BLaER1 treated with 17β-estradiol and CSF1 and Interleukin-3, amounts not matched to agents 10 nM and 100 nM (cell line): ENCODE data around the gene ATAD2B.
A peak's percentile ranks its signal among the peaks of the same experiment; 100 is the strongest.

Source experiments
- H3K27ac ChIP-seq, 11 experiments: shearing (Covaris generic); formaldehyde crosslinking; 2 replicates each; pipeline ENCODE4 v1.8.1; 2022
- H3K27me3 ChIP-seq, 11 experiments: shearing (Covaris generic); formaldehyde crosslinking; 2 replicates each; pipeline ENCODE4 v1.8.1; 2022
- H3K36me3 ChIP-seq, 11 experiments: shearing (Covaris generic); formaldehyde crosslinking; 2 replicates each; pipeline ENCODE4 v1.8.1; 2022
- H3K4me1 ChIP-seq, 10 experiments: shearing (Covaris generic); formaldehyde crosslinking; 2 replicates each; pipeline ENCODE4 v1.8.1; 2022
- H3K4me2 ChIP-seq, 11 experiments: shearing (Covaris generic); formaldehyde crosslinking; 2 replicates each; pipeline ENCODE4 v1.8.1; 2022
- H3K4me3 ChIP-seq, 10 experiments: shearing (Covaris generic); formaldehyde crosslinking; 2 replicates each; pipeline ENCODE4 v1.8.1; 2022
- H3K9ac ChIP-seq, 11 experiments: shearing (Covaris generic); formaldehyde crosslinking; 2 replicates each; pipeline ENCODE4 v1.8.1; 2022
- H3K9me3 ChIP-seq, 11 experiments: shearing (Covaris generic); formaldehyde crosslinking; replicated peaks in 1 of 11; 2 replicates each; pipeline ENCODE4 v1.8.1; 2022
- H4K20me1 ChIP-seq, 11 experiments: shearing (Covaris generic); formaldehyde crosslinking; 2 replicates each; pipeline ENCODE4 v1.8.1; 2022
- Cebpa-rat ChIP-seq, 11 experiments: shearing (Covaris generic); IDR thresholded peaks; 2 replicates each; pipeline ENCODE4 v1.8.1; 2022

ATAD2B gene

DNA sequence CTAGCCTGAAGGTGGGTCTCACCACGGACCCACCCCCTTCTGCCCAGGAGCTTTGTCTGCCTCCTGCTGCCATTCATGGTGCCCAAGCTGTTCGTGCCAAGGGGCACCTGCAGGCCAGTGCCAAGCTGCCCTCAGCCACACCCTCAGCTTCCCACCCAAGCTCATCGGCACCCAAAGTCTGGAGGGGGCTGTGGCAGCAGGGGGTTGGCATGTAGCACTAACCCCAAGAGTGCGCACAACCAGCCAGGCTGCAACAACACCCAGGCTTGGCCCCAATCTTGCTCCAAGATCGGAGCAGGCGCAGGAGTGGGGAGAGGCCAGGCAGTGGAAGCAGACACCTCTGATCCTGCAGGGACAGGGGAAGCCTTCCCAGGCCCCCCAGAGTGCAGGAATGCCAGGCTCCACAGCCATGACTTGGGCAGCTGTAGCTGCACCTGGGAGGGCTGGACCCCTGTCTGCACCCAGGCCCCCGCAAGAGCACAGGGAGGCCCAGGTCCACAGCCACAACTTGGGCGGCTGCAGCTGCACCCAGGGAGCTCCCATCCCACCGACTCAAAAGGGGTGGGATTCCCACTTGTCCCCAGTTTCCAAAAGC, 89.9 kb downstream of the ATAD2B start:
- no peak for TF ChIP-seq Cebpa-rat (IDR thresholded peaks at IDR 0.05)
- Histone ChIP-seq H3K4me1 (no peaks in the 10 kb centered on the region), H3K9ac (no peak overlapping the region), H3K4me2 (no peak overlapping the region), H4K20me1 (no peaks in the 10 kb centered on the region), H3K9me3 (peaks cover 31 to 54% (median 49%) of the 10 kb centered on the region in 11 experiments), H3K27ac (no peak overlapping the region), H3K4me3 (peak overlapping the region in 1 of 10 experiments; percentile 7; a peak in 2 of 20 replicates), H3K27me3 (no peaks in the 10 kb centered on the region), H3K36me3 (peaks cover 49 to 93% (median 61%) of the 10 kb centered on the region in 11 experiments)

- Histone ChIP-seq H3K27ac (no peak overlapping the region), H4K20me1 (peaks cover 0 to 3% (median 0%) of the 10 kb centered on the region in 11 experiments; a peak in 2 of 22 replicates), H3K4me3 (peak overlapping the region in 1 of 10 experiments; percentile 7; a peak in 1 of 20 replicates), H3K4me2 (no peak overlapping the region), H3K9ac (no peak overlapping the region), H3K4me1 (no peaks in the 10 kb centered on the region), H3K9me3 (peaks cover 29 to 50% (median 46%) of the 10 kb centered on the region in 11 experiments), H3K27me3 (no peaks in the 10 kb centered on the region), H3K36me3 (peaks cover 45 to 93% (median 56%) of the 10 kb centered on the region in 11 experiments)
- no peak for TF ChIP-seq Cebpa-rat (IDR thresholded peaks at IDR 0.05)
Observed at GRCh38 chr2:23836505-23836904, 90.4 kb downstream of the ATAD2B start.

DNA sequence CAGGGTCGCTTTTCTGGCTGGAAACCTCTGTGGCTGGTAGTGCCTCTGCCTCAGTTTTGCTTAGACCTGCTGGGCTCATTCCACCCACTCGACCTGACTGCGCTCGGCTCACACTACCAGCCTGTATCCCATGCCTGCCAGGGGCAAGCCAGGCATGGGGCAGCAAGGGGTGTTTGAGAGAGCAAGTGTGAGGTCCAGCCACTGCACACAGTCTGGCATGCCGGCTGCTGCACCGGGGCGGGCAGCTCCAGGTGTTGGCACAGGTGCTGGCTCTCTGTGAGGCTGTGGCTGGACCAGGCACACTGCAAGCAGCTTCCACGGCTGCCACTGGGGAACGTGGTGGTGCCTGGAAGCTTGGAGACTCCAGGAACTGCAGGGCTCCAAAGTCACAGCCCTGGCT, 90.9 kb downstream of the ATAD2B start:
- Histone ChIP-seq H4K20me1 (peaks cover 0 to 7% (median 0%) of the 10 kb centered on the region in 11 experiments; a peak in 2 of 22 replicates), H3K27me3 (no peaks in the 10 kb centered on the region), H3K9me3 (peaks cover 24 to 45% (median 41%) of the 10 kb centered on the region in 11 experiments), H3K27ac (no peak overlapping the region), H3K4me1 (no peaks in the 10 kb centered on the region), H3K36me3 (peaks cover 40 to 91% (median 54%) of the 10 kb centered on the region in 11 experiments), H3K4me3 (no peak overlapping the region), H3K9ac (no peak overlapping the region), H3K4me2 (no peak overlapping the region)
- no peak for TF ChIP-seq Cebpa-rat (IDR thresholded peaks at IDR 0.05)

- no peak for TF ChIP-seq Cebpa-rat (IDR thresholded peaks at IDR 0.05)
- no peak overlapping the region for H3K9ac ChIP-seq
- no peaks in the 10 kb centered on the region for H3K4me1 ChIP-seq
- H4K20me1 ChIP-seq, result peaks cover 0 to 7% (median 0%) of the 10 kb centered on the region in 11 experiments; a peak in 2 of 22 replicates
- H3K9me3 ChIP-seq, result peaks cover 24 to 39% (median 36%) of the 10 kb centered on the region in 11 experiments
- peaks cover 35 to 85% (median 49%) of the 10 kb centered on the region in 11 experiments for H3K36me3 ChIP-seq
- no peak overlapping the region for H3K4me2 ChIP-seq
- no peak overlapping the region for H3K27ac ChIP-seq
- no peak overlapping the region for H3K4me3 ChIP-seq
- H3K27me3 ChIP-seq, result no peaks in the 10 kb centered on the region
Observed at GRCh38 chr2:23835423-23835822, 91.5 kb downstream of the ATAD2B start.

DNA sequence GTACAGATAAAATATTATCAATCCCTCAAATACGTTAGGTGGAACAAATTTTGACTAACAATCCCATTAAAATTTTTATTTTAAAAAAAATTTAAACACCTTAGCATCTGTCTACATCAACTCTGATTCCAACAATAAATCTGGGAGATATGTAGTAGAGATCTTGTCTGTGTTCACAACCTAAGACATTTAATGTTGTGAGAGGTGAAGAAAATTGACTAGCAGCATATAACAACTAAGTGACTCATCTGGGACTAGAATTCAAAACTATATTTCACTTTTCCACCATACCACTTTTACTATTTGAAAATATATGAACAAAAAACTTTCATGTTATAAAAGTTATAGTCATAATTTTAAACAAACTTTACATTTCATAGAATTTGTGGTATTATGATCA, 97.9 kb downstream of the ATAD2B start:
- no peak overlapping the region for H3K9ac ChIP-seq
- no peak for TF ChIP-seq Cebpa-rat (IDR thresholded peaks at IDR 0.05)
- H4K20me1 ChIP-seq, result peaks cover 0 to 7% (median 0%) of the 10 kb centered on the region in 11 experiments; a peak in 2 of 22 replicates
- H3K4me2 ChIP-seq, result no peak overlapping the region
- H3K9me3 ChIP-seq, result no peaks in the 10 kb centered on the region
- H3K36me3 ChIP-seq, result peaks cover 8 to 47% (median 20%) of the 10 kb centered on the region in 11 experiments; a peak in 18 of 22 replicates
- H3K27ac ChIP-seq, result no peak overlapping the region
- no peaks in the 10 kb centered on the region for H3K27me3 ChIP-seq
- H3K4me3 ChIP-seq, result no peak overlapping the region
- H3K4me1 ChIP-seq, result peaks cover 3 to 29% (median 8%) of the 10 kb centered on the region in 10 experiments; a peak in 15 of 20 replicates

DNA sequence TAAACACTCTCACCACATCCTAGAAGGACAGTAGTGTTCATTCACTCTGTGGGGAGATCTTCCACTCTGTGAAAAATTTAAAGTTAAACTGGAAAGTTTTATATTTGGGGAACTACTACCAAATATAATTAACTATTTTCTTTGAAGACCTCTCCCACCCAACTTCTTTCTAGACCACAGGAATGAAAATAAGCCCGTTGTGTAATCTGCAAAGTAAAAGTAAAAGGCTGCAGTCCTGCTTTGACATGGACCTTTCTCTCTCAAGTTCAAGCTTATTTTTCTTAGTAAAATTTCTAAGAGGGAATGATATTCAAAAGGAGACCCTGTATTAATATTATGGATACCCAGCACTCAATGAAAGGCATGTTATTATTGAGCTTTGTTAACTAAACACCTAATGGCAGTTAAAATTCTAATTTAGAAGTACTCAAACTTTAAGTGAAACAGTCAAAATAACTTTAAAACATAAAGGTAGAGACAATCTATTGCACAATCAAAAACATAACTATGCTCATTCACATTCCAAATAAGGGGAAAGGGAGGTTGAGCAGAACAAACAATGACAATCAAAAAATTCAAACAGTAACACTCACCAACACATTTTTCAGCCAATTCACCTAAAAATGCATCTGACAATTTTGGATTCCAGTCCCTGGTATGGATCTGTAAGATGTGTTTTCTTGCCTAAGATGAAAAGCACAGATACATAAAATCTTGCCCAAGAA, 98.5 kb downstream of the ATAD2B start:
- peak in 2 of 11 experiments; percentile 45 to 59; a peak in 1 of 22 replicates for TF ChIP-seq Cebpa-rat (IDR thresholded peaks at IDR 0.05)
- Histone ChIP-seq H3K27me3 (no peaks in the 10 kb centered on the region), H3K4me3 (no peak overlapping the region), H3K4me1 (peaks cover 3 to 29% (median 8%) of the 10 kb centered on the region in 10 experiments; a peak in 15 of 20 replicates), H3K9ac (no peak overlapping the region), H3K27ac (no peak overlapping the region), H4K20me1 (peaks cover 0 to 7% (median 0%) of the 10 kb centered on the region in 11 experiments; a peak in 2 of 22 replicates), H3K4me2 (no peak overlapping the region), H3K9me3 (no peaks in the 10 kb centered on the region), H3K36me3 (peaks cover 9 to 43% (median 20%) of the 10 kb centered on the region in 11 experiments; a peak in 19 of 22 replicates)

- H3K4me1 ChIP-seq, result peaks cover 3 to 29% (median 8%) of the 10 kb centered on the region in 10 experiments; a peak in 15 of 20 replicates
- peaks cover 18 to 46% (median 27%) of the 10 kb centered on the region in 11 experiments for H3K36me3 ChIP-seq
- no peaks in the 10 kb centered on the region for H3K9me3 ChIP-seq
- H3K27ac ChIP-seq, result no peak overlapping the region
- no peaks in the 10 kb centered on the region for H3K27me3 ChIP-seq
- no peak for TF ChIP-seq Cebpa-rat (IDR thresholded peaks at IDR 0.05)
- no peak overlapping the region for H3K4me3 ChIP-seq
- H3K4me2 ChIP-seq, result no peak overlapping the region; a peak in 1 of 22 replicates
- H4K20me1 ChIP-seq, result peaks cover 0 to 7% (median 0%) of the 10 kb centered on the region in 11 experiments; a peak in 2 of 22 replicates
- no peak overlapping the region for H3K9ac ChIP-seq
Observed at GRCh38 chr2:23827287-23827686, 99.6 kb downstream of the ATAD2B start.

GRCh38 chr2:23826771-23827170, 100.2 kb downstream of the ATAD2B start:
- H4K20me1 ChIP-seq, result peaks cover 0 to 7% (median 0%) of the 10 kb centered on the region in 11 experiments; a peak in 2 of 22 replicates
- H3K4me2 ChIP-seq, result peak overlapping the region in 2 of 11 experiments; percentile 18 to 64; a peak in 2 of 22 replicates
- no peaks in the 10 kb centered on the region for H3K27me3 ChIP-seq
- H3K4me3 ChIP-seq, result no peak overlapping the region
- no peak overlapping the region for H3K9ac ChIP-seq
- H3K36me3 ChIP-seq, result peaks cover 23 to 46% (median 32%) of the 10 kb centered on the region in 11 experiments
- peaks cover 3 to 29% (median 8%) of the 10 kb centered on the region in 10 experiments; a peak in 15 of 20 replicates for H3K4me1 ChIP-seq
- no peaks in the 10 kb centered on the region for H3K9me3 ChIP-seq
- peak overlapping the region in 4 of 11 experiments; percentile 9 to 13 (median 10); a peak in 2 of 22 replicates for H3K27ac ChIP-seq
- no peak for TF ChIP-seq Cebpa-rat (IDR thresholded peaks at IDR 0.05)

GRCh38 chr2:23826040-23826439, 100.9 kb downstream of the ATAD2B start:
- Histone ChIP-seq H3K27ac (peak overlapping the region in 3 of 11 experiments; percentile 9 to 13 (median 10); a peak in 1 of 22 replicates), H3K4me3 (no peak overlapping the region), H3K27me3 (no peaks in the 10 kb centered on the region), H3K9ac (no peak overlapping the region), H3K36me3 (peaks cover 27 to 51% (median 38%) of the 10 kb centered on the region in 11 experiments), H4K20me1 (peaks cover 0 to 3% (median 0%) of the 10 kb centered on the region in 11 experiments; a peak in 1 of 22 replicates), H3K4me1 (peaks cover 3 to 29% (median 8%) of the 10 kb centered on the region in 10 experiments; a peak in 15 of 20 replicates), H3K4me2 (peak overlapping the region in 4 of 11 experiments; percentile 4 to 64 (median 16); a peak in 5 of 22 replicates), H3K9me3 (no peaks in the 10 kb centered on the region)
- peak in 2 of 11 experiments; percentile 20 to 43; a peak in 2 of 22 replicates for TF ChIP-seq Cebpa-rat (IDR thresholded peaks at IDR 0.05)
